HTR-8/SVneo (cell line): ENCODE data around the gene CPNE5.

Experiments
- DNase-seq: peaks from one replicate; pipeline ENCODE4 v3.0.0; 2011; ENCODE audit warnings: low spot score, mixed read lengths; ENCODE audit not compliant: insufficient read length
- FAIRE-seq: peaks from 2 replicates; lab custom pipeline; 2011; peaks lifted over from hg19 to GRCh38; lab: Jason Lieb, UNC

The CPNE5 gene

DNA sequence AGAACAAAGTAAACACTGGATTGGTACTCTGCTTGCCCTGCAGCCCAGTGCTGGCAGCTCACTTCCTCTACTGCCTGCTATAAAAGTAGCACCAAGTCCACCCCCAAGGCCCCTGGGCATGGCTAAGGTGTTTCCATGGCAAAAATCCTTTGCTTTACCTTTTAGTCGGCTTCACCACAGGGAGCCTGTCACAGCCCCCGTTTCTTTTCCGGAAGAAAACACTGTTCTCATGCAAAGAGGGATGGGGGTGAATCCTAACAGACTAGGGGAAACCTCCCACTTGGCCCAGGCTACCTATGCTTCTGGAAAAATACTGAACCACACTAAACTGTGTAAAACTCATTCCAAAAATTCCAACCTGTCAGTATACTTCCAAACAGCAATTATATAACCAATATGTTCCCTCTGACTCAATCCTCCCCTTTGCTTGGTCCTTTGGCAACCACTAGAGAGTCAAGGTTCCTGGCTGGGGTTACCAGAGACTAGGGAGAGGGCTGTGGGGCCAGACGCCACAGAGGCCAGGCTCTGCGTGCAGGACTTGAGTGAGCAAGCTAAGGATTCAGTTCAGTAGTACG lies 19.2 kb upstream of the CPNE5 start:
- FAIRE-seq: peak; percentile 40
- DNase-seq: no peak

DNA sequence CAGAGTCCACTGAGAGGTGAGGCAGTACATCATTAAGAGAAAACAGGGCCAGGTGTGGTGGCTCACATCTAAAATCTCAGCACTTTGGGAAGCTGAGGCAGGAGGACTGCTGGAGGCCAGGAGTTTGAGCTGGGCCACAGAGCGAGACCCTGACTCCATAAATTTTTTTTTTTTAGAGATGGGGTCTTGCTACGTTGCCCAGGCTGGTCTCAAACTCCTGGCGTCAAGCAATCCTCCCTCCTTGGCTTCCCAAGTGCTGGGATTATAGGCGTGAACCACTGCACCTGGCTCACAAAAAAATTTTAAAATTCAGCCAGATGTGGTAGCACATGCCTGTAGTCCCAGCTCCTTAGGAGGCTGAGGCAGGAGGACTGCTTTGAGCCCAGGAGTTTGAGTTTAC lies 18.1 kb upstream of the CPNE5 start:
- no peak for FAIRE-seq
- DNase-seq: no peak

DNA sequence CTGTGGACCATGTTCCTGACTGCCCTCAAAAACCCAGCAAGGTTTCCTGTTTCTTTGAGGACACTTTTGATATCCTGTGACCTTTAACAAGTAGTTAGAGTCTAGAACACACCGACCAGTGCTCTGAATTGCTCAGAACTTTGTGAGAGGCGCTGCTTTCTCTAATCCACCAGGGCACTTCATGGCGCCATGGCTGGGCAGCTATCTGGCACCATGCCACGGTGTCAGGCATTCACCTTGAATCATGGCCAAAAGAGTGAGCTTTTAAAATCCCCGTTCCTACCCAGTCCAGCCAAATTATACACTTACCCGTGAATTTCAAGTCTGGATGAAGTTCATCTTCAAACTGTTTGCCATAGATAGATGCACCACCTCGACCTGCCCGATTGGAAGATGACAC lies 17.0 kb upstream of the CPNE5 start:
- no peak for DNase-seq
- no peak for FAIRE-seq

DNA sequence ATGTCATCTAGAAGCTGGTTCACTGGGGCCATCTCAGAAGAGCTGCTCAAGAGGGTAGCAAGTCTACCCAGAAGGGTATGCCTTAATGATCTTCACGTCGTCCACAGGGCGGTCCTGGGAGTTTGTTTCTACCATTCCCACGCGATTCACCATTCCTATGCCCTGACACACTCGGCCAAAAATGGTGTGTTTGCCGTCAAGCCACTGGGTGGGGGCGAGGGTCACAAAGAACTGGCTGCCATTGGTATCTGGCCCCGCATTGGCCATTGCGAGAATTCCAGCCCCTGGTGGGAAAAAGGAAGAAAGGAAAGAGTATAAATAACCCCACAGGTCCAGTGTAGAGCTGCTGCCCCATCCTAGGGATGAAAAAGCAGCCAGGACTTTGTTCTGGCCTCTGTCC lies 16.5 kb upstream of the CPNE5 start:
- FAIRE-seq (no peak), DNase-seq (no peak)

DNA sequence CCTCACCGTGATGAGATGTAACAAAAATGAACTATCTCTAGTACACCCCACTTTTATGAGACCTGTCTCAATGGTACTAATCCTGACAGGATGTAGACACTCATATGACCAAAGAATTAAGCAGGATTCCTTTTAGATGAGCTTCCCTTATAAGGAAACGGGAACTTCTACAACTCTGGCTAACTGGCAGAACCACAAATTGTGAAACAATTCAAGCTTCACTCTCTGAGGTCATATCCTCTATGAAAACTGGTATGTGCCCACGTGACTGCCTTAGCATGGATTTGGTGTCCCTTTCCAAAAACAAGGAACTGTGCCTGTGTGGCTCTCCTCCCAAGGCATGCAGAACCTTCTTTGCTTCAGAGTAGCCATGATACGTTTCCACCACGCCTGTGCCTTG lies 14.1 kb upstream of the CPNE5 start:
- DNase-seq (peak; percentile 60), FAIRE-seq (no peak)

DNA sequence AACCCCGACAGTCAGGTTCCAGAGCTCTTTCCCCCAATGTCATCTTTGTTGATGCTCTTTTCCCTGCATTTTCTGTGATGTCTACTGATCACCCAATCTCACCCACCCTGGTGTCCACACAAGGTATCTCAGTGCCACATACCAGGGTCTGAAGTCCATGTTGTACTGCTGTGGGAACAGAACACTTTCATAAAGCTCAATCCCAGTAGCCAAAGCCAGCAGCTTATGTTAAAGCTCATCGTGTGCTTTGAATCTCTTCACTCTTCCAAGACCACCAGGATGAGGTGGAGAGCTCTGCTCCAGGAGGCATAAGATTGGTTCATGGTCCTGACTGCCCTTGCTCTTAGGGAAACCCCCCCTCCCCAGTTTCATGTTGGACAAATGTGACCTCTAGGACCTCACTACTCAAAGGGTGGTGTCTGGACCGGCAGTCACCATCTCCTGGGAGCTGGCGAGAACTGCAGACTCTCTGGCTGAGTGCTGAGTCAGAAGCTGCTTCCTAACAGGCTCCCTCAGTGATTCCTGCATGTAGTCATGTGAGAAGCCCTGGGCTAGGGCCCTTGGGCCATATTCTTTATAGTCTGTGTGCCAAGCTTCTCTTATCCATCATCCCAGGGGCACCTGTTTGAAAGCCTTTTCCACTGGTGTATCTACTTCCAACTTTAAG lies 13.4 kb upstream of the CPNE5 start:
- no peak for FAIRE-seq
- peak; percentile 51 for DNase-seq

DNA sequence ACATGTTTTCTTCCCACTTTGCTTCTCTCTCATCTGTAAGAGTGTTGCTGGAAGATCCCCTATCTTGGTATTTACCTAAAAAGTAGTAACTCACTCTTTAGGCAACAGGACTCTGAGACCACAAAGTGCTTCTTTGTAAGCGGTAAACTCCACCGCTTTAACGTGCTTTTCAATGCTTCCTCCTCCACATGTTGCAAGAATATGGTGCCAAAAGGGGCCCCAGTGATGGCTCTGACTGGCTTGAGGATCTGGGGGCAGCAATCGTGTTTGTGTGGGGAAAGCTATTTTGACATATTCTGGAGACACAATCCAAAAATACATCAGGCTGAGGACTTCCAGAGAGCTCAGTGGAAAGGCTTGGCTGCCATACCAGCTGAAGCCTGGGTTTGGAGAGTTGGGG lies 12.4 kb upstream of the CPNE5 start:
- no peak for DNase-seq
- FAIRE-seq: no peak

DNA sequence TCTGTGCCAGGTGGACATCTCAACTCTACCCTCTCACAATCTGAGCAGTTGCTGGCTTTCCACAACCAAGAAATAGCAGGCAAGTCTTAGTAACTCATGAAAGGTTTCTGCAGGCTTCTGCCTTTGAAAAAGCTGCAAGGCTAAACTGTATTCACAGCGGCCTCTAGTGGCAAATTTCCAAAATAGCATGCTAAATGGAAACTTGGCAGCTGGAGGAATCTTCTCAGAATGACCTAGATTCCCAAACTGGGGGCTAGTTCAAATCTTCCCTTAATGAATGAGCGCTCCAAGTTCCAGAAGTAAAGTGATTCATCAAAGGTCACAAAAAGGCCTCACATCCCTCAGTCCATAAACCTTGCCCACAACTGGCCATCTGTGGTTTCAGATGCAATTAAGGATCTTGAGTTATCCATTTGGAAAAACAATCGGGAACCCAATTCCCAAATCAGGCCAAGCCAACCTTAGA lies 11.9 kb upstream of the CPNE5 start:
- no peak for FAIRE-seq
- peak; percentile 62 for DNase-seq

DNA sequence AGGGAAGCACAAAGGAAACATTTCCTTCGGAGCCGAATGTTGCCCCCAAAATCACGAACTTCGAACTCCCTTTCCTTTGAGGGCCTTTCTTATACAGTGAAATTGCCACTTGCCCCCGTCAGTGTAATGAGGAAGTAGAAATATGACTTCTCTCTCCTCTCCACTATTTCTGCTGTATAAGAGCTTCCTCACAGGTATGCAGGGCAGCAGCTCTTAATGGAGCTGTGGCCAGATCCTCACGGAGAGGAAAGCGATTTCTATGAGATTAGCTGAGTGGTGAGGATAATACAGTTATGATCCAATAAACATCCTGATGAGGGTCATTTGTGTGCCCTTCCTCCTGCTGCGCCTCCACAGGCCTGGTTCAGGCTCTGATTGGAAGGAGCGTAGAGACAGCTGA lies 10.8 kb upstream of the CPNE5 start:
- DNase-seq (no peak), FAIRE-seq (no peak)

DNA sequence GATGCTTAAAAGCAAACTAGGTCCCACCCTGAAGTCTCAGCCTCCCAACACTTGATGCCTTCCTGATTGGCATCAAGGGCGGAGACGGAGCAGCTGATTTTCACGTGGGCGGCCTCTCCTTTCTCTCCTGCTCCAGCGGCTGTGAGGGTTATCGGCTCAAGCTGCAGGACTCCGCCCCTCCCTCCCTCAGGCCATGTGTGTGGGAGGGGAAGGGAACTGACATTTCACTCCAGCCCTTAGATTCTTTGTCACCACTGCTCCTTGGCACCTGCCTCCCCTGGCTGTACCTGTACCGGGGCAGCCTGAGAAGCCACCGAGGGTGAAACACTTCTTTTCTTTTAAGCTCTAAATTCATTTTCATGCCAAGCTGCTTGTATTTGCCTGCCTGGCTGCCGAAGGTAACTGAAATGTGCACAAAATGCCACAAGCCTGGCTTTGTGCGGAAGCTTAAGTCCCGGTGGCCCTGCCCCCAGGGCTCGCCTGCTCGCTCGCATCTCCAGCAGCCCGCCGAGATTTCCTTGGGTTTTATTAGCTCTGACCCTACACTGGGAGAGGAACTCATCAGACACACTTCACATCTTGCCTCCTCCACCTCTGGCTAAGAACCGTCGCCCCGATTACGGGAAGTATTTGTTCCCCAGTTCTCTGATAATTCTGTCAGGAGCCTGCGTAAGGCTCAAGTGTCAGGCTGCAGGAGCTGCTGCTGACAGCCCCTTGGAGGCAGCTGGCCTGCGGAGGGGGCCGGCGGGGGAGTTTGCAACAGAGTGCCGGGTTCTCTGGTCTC lies 9.6 kb upstream of the CPNE5 start:
- no peak for FAIRE-seq
- DNase-seq: no peak

DNA sequence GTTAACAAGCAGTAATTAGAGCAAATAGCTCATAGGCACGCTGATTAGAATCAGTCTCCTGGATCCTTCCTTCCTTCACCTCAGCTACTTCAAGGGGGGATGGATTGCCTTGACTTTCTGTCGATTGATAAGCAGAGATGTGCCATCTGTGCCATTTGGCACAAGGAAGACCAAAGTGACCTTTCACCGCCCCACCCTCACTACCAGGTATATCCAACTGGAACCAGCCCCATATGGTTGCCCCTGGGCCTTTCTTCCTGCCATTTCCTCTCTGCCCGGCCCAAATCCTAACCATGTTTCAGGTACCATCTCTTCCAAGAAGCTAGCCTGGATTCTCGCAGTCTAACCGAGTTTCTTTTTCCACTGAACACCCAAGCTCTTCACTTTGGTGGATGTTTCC lies 8.7 kb upstream of the CPNE5 start:
- no peak for DNase-seq
- FAIRE-seq: no peak

DNA sequence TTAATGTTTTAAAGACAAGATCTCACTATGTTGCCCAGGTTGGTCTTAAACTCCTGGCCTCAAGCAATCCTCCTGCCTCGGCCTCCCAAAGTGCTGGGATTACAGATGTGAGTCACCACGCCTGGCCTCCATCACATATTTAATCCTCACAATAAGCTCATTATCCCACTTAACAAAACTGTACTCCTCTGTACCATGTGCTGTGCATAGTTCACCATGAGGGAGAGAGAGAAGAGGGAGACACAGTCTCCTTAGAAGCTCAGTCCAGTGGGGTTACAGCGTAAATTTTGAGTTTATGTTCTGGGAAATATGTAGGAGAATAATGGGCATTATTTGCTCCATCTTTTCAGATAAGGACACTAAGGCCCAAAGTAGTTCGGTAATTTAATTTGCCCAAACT lies 7.9 kb upstream of the CPNE5 start:
- DNase-seq (no peak), FAIRE-seq (no peak)

DNA sequence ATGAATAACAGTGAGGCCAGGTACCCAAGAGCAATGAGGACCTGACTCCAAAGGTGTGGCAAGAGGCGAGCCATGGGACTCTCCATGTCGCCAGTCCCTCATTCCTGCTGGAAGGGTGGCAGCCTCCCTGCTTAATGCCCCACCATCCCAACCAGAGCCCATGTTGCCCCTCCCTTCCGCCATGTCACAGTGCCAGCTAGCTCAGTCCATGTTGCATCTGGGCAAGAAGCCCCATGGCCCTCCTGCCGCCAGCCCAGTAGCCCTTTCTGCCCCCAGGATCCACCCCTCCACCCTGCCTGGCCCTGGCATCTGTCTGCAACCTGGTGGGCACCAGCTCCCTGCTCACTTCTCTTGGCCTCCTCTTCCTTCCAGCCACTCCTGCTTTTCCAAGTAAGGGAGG lies 6.0 kb upstream of the CPNE5 start:
- DNase-seq (no peak), FAIRE-seq (no peak)

DNA sequence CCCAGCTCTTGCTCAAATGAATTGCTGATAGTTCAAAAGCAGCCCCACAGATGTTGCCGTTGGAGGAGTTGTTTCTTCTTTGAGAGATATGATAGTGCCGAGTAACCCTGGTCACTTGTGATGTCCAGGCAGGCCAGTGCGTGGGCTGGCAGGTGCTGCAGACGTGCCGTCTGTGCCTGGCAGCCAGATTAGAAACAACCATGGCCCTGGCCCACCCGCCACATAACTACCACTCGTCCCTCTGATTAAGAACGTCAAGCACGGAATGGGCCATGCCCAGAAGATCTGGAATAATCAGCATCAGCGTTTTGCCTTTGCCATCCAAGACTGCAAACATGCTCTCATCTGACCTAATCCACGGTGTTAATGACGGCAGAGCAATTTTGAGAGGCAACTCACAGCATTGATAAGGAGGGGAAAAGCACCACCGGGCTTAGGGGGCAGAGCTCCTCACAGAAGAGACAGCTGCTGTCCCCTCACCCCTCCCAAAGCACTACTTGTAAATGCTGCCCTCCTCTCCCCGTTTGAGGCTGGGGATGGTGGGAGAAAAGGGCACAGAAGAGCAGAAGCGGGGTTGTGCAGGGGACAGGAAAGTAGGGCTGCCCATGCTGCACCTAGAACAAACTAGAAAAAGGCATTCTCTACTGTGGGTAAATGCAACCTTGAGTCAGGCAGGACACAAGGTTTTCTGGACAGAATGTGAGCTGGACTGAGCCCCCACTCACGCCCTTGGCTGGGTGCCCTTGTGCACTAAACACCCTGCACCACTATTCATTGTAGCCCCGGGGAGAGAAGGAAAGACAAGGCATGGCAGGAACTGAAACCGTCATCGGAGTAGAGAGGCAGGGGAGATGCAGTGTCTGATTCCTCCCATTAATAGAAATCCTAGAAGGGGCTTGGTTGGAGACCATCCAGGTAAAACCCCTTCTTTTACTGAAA lies 5.3 kb upstream of the CPNE5 start:
- no peak for FAIRE-seq
- DNase-seq: no peak

DNA sequence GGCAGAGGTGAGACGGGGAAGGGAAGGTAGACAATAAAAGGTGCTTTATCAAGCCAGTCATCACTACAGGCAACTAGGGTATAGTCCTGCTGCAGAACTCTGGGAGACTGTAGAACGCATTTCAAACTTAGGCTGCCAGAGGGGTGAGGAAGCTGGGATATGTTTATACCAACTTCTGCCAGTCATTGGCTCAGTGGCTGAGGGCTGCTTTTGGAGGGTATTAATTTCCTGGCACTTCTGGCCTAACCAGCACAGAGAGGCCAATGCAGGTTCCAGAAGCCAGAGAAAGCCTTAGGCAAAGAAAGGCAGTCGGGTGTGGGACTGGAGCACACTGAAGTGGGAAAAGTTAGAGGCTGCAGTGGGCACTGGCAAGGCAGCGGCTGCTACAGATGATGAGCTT lies 3.9 kb upstream of the CPNE5 start:
- FAIRE-seq: no peak
- DNase-seq: no peak

DNA sequence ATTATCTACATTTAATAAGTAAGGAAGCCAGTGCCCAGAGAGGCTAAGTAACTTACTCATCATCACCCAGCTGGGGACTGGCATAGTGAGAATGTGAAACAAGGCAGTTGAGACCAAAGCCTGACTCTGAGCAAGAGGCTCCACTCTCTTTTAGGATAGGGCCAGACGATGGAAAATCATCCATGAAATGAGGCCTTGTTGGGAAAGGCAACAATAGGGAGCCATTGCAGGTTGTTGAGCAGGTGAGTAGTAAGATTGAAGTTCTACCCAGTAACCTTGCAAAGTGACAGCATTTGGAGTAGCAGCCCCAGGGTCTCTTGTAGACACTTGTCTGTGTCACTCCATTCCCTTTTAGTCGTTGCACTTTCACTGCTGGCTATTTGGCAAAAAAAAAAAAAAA lies 2.5 kb upstream of the CPNE5 start:
- FAIRE-seq (no peak), DNase-seq (no peak)

DNA sequence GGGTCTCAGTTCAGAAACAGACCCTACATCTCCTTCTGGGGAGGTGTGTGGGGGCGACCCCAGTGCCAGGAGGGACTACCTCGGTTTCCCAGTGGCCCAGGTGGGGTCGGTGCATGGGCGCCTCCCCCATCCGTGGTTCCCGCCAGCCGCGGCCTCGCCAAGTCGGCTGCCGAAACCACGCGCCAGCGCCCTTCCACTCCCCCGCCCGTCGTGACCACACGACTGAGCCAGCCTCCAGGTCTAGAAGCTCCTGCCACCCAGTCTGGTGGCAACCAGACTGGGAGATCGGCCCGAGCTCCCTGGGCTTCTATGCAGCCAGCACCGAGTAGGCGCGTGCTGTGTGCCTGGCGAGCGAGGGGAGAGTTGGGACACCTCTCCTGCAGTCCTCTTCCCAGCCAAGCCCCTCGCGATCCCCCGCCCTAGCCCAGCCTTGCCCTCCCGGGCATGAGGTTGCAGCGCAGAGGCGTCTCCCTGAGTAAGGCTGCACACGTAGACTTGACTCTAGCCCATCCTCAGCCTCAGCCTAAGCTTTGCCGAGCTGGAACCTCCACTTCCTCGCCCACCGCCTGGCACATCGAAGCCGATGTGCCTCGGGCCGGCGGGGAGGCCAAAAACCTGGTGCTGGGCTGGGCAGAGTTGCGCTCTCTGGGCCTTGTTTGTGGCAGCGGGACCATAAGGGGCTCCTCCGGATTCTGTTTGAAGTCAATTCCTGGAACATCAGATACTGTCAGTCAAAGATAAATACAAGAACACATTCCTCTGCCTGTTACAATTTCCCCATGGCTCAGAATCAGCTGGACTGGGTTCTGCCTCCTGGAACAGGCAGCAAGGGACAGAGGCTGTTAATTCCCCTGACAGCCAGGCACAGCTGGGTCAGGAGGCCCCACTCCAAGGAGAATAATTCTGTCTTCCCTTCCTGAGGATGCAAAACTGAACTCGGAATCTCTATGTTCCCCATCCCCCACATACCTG lies 1.5 kb upstream of the CPNE5 start:
- DNase-seq: no peak
- no peak for FAIRE-seq

DNA sequence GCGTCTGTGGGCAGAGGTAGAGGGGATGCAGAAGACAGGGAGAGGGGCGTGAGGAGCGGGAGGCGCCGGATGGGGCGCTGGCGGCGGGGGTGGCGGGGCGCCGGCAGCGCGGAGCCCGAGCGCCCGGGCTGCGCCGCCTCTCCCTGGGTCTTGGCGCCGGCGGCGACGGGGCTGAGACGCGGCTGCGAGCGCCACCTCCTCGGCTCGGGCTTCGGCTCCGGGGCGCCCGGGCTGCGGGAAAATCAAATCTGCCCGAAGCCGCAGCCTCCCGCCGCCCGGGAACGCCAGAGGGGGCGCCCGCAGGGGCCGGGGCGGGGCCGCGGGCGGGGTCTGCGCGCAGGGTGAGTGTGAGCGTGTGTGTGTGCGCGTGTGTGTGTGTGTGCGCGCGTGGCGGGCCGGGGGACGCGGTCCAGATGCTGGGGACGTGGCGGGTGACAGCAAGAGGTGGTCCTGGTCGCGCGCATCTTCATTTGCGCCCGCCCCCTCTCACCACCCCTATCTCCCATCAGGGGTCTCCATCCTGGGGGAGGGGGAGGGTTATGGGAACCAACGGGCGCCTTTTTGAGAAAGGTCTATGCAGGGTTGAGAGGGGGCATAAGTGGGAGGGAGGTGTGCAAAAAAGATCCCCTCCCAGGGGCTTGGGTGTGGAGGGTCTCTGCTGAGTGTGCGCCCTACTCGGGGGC lies 646 bp upstream of the CPNE5 start:
- DNase-seq: no peak
- FAIRE-seq: peak; percentile 46

DNA sequence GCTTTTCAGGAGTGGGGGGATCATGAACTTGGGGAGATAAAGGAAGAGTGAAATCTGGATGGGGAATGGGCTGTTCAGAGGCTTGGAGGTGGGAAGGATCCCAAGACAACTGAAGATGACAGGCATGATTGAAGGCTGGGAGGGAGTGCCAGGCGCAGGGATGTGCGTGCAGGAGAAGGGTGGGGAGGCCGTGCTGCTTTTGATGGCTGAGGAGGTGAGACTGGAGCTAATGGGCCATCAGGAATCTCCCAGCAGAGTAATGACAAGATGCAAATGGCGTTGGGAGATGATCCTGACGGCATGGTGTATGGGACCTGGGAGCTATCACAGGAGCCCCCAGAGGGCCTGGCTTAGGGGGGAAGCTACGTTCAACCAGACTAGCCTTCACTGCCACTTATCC lies 1.6 kb downstream of the CPNE5 start:
- DNase-seq: no peak
- no peak for FAIRE-seq
